Right lobe of liver (tissue), 4 donors: Measurements from ENCODE around the gene CEP72.

ENCODE experiments used
- POLR2A ChIP-seq: fragments of 450-650 bp; IDR thresholded peaks from one replicate; pipeline ENCODE4 v1.6.1; 2017; ENCODE audit warnings: antibody characterized with exemption, mild to moderate bottlenecking
- TF ChIP-seq, protein P1 (sequence below), 4 donors: fragments of 200-600 bp in 3 of 4; fragments of 450-650 bp in 1 of 4; IDR thresholded peaks; one replicate each; pipeline versions ENCODE4 v1.5.1 to v1.8.0; 2016 to 2022; ENCODE audit warnings: antibody characterized with exemption in 4 of 4, mild to moderate bottlenecking in 2 of 4
- donor health status: DM: no; HTN: no; CAD: no.
- donor health status: DM: no; HTN: no; CAD: no.
- donor health status: DM: no; HTN: yes; CAD: no.

DNA sequence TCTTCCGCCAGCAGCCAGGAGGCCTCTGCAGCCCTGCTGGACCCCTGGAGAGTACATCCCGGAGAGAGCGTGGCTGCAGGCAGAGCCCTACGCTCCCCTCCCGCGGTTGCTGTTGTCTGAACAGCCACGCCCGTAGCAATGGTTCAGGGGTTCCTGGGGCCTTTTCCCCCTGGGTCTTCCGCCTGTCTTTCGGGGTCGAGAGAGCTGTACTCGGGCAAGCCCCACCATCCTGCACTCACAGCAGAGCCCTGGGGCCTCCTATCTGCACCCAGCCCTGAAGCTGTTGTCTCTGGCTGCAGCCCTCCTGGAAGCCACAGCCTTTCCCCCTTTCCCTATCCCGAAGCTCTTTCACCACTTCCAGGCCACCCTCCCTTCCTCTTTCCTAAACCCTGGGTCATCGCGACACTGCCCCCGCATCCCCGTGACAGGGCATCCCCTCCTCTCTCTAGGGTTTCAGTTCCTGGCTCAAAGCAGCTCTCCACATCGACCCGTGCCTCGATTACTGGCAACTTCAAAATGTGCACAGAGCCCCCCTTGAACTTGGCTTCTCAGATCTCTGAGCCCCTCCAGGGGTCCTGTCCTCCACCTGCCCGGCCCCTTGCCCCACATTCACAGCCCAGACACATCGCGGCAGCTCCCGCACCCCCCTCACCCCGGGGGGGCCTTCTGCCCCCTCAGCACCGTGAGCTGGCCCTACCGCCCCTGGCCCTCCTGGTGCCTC lies 43.9 kb upstream of the CEP72 start:
- TF ChIP-seq, protein P1, sequence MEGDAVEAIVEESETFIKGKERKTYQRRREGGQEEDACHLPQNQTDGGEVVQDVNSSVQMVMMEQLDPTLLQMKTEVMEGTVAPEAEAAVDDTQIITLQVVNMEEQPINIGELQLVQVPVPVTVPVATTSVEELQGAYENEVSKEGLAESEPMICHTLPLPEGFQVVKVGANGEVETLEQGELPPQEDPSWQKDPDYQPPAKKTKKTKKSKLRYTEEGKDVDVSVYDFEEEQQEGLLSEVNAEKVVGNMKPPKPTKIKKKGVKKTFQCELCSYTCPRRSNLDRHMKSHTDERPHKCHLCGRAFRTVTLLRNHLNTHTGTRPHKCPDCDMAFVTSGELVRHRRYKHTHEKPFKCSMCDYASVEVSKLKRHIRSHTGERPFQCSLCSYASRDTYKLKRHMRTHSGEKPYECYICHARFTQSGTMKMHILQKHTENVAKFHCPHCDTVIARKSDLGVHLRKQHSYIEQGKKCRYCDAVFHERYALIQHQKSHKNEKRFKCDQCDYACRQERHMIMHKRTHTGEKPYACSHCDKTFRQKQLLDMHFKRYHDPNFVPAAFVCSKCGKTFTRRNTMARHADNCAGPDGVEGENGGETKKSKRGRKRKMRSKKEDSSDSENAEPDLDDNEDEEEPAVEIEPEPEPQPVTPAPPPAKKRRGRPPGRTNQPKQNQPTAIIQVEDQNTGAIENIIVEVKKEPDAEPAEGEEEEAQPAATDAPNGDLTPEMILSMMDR (IDR thresholded peaks at IDR 0.05) = no peak
- TF ChIP-seq POLR2A = no peak
